ENCODE data around the gene ADM5. TPM values are rescaled to one million over a fixed set of nuclear protein-coding genes. Genes with fewer than 3 reads are reported as not detected.

ADM5 gene
- total RNA-seq, 3 donors from 2014 or later: 1.3 to 2.9 (median 1.4) TPM

Other genes starting within 250 kb of the ADM5 start
- gene SLC17A7, start 248.1 kb upstream of the ADM5 start, total RNA-seq: 1 to 10 TPM in 1 of 3 donors, under 1 TPM in 2; 0.44 to 4.3 (median 0.98) TPM
- gene PIH1D1, start 237.8 kb upstream of the ADM5 start, total RNA-seq: 100 to 1,000 TPM in 2 of 3 donors, 10 to 100 TPM in 1; 94.4 to 121 (median 106) TPM
- 10 to 100 TPM; 20.6 to 34.4 (median 32.2) TPM for gene ALDH16A1, start 236.4 kb upstream of the ADM5 start, total RNA-seq
- 1 to 10 TPM; 4.3 to 7.0 (median 4.6) TPM for gene FLT3LG, start 215.4 kb upstream of the ADM5 start, total RNA-seq
- 1,000 to 10,000 TPM; 3,591 to 5,468 (median 4,346) TPM for gene RPL13A, start 202.0 kb upstream of the ADM5 start, total RNA-seq
- 1,000 to 10,000 TPM; 5,709 to 7,550 (median 5,876) TPM for gene RPS11, start 193.2 kb upstream of the ADM5 start, total RNA-seq
- gene FCGRT, start 176.9 kb upstream of the ADM5 start, total RNA-seq: 100 to 1,000 TPM; 164 to 389 (median 199) TPM
- 10 to 100 TPM; 17.3 to 40.2 (median 34.7) TPM for gene RCN3, start 161.6 kb upstream of the ADM5 start, total RNA-seq
- 10 to 100 TPM; 54.7 to 60.0 (median 57.4) TPM for gene NOSIP, start 109.0 kb upstream of the ADM5 start, total RNA-seq
- gene PRRG2, start 108.3 kb upstream of the ADM5 start, total RNA-seq: 10 to 100 TPM in 2 of 3 donors, under 1 TPM in 1; 0.32 to 16.1 (median 10.2) TPM
- gene PRR12, start 98.4 kb upstream of the ADM5 start, total RNA-seq: 1 to 10 TPM; 6.2 to 8.8 (median 6.3) TPM
- 100 to 1,000 TPM in 1 of 3 donors, 10 to 100 TPM in 2; 34.8 to 114 (median 41.0) TPM for gene RRAS, start 49.5 kb upstream of the ADM5 start, total RNA-seq
- gene SCAF1, start 47.4 kb upstream of the ADM5 start, total RNA-seq: 10 to 100 TPM in 2 of 3 donors, 1 to 10 TPM in 1; 9.8 to 15.4 (median 10.6) TPM
- 100 to 1,000 TPM in 1 of 3 donors, 10 to 100 TPM in 2; 39.7 to 100 (median 52.4) TPM for gene IRF3, start 23.7 kb upstream of the ADM5 start, total RNA-seq
- 10 to 100 TPM in 1 of 3 donors, 1 to 10 TPM in 2; 5.1 to 11.7 (median 8.5) TPM for gene BCL2L12, start 23.7 kb upstream of the ADM5 start, total RNA-seq
- 100 to 1,000 TPM; 137 to 227 (median 154) TPM for gene PRMT1, start 12.3 kb upstream of the ADM5 start, total RNA-seq
- 10 to 100 TPM in 1 of 3 donors, 1 to 10 TPM in 1, under 1 TPM in 1; 0.80 to 14.4 (median 2.8) TPM for gene CPT1C, start 1.5 kb downstream of the ADM5 start, total RNA-seq
- gene TSKS, start 73.7 kb downstream of the ADM5 start, total RNA-seq: under 1 TPM in 2 of 3 donors, not detected in 1; 0.33 to 0.96 TPM
- gene AP2A1, start 77.4 kb downstream of the ADM5 start, total RNA-seq: 10 to 100 TPM; 42.1 to 71.0 (median 59.3) TPM
- 10 to 100 TPM; 13.0 to 27.4 (median 18.7) TPM for gene FUZ, start 123.7 kb downstream of the ADM5 start, total RNA-seq
- 10 to 100 TPM; 16.3 to 27.5 (median 20.6) TPM for gene MED25, start 128.7 kb downstream of the ADM5 start, total RNA-seq
- gene PTOV1, start 161.6 kb downstream of the ADM5 start, total RNA-seq: 10 to 100 TPM; 45.1 to 95.0 (median 90.3) TPM
- gene PNKP, start 178.0 kb downstream of the ADM5 start, total RNA-seq: 10 to 100 TPM; 31.0 to 69.2 (median 57.7) TPM
- 10 to 100 TPM; 11.9 to 13.8 (median 12.5) TPM for gene AKT1S1, start 187.8 kb downstream of the ADM5 start, total RNA-seq
- gene TBC1D17, start 188.1 kb downstream of the ADM5 start, total RNA-seq: 10 to 100 TPM; 21.0 to 31.8 (median 30.4) TPM
- 1 to 10 TPM in 1 of 3 donors, under 1 TPM in 2; 0.48 to 2.2 (median 0.66) TPM for gene IL4I1, start 207.3 kb downstream of the ADM5 start, total RNA-seq
- gene ATF5, start 239.6 kb downstream of the ADM5 start, total RNA-seq: 10 to 100 TPM in 1 of 3 donors, 1 to 10 TPM in 2; 5.9 to 20.0 (median 8.2) TPM
- 10 to 100 TPM; 30.9 to 41.0 (median 36.4) TPM for gene NUP62, start 239.9 kb downstream of the ADM5 start, total RNA-seq